A204.1 (cell line): Measurements from ENCODE around the gene PRSS12.
A peak's percentile ranks its signal among the peaks of the same experiment; 100 is the strongest.

Source experiments
- FAIRE-seq: peaks from 2 replicates; lab custom pipeline; 2012; peaks lifted over from hg19 to GRCh38; lab: Jason Lieb, UNC

PRSS12 gene

GRCh38 chr4:118322831-118323502, 29.8 kb downstream of the PRSS12 start:
- FAIRE-seq = no peak

- FAIRE-seq = no peak
Observed at GRCh38 chr4:118318931-118319330, 33.9 kb downstream of the PRSS12 start.

- FAIRE-seq = no peak
Observed at GRCh38 chr4:118317691-118318090, 35.1 kb downstream of the PRSS12 start.

- no peak for FAIRE-seq
Observed at GRCh38 chr4:118314221-118314620, 38.6 kb downstream of the PRSS12 start.

- FAIRE-seq = no peak
Observed at GRCh38 chr4:118313098-118313497, 39.7 kb downstream of the PRSS12 start.

- FAIRE-seq = no peak
Observed at GRCh38 chr4:118308306-118309030, 44.3 kb downstream of the PRSS12 start.

- no peak for FAIRE-seq
Observed at GRCh38 chr4:118307643-118308042, 45.2 kb downstream of the PRSS12 start.

- FAIRE-seq = peak; percentile 40
Observed at GRCh38 chr4:118299619-118300018, 53.2 kb downstream of the PRSS12 start.

- no peak for FAIRE-seq
Observed at GRCh38 chr4:118296729-118297128, 56.1 kb downstream of the PRSS12 start.

GRCh38 chr4:118290951-118291350, 61.9 kb downstream of the PRSS12 start:
- FAIRE-seq = no peak

- no peak for FAIRE-seq
Observed at GRCh38 chr4:118289794-118290193, 63.0 kb downstream of the PRSS12 start.

- no peak for FAIRE-seq
Observed at GRCh38 chr4:118287711-118288451, 64.9 kb downstream of the PRSS12 start.

- FAIRE-seq = no peak
Observed at GRCh38 chr4:118286685-118287084, 66.1 kb downstream of the PRSS12 start.

- FAIRE-seq = no peak
Observed at GRCh38 chr4:118285931-118286330, 66.9 kb downstream of the PRSS12 start.

- FAIRE-seq = no peak
Observed at GRCh38 chr4:118284169-118284568, 68.6 kb downstream of the PRSS12 start.

GRCh38 chr4:118282692-118283091, 70.1 kb downstream of the PRSS12 start:
- FAIRE-seq = no peak

GRCh38 chr4:118281611-118282442, 71.0 kb downstream of the PRSS12 start:
- no peak for FAIRE-seq

- FAIRE-seq = peak; percentile 41
Observed at GRCh38 chr4:118280501-118281218, 72.1 kb downstream of the PRSS12 start.

- FAIRE-seq = no peak
Observed at GRCh38 chr4:118279920-118280432, 72.8 kb downstream of the PRSS12 start.

GRCh38 chr4:118279328-118279727, 73.5 kb downstream of the PRSS12 start:
- no peak for FAIRE-seq
